ENCODE measurements around the gene EFCAB10.
"Not testable (repeated sequence)": the region's sequence is repeated elsewhere in the genome, so short reads cannot be mapped to it uniquely, and the experiment has no call there.

EFCAB10 gene

GRCh38 chr7:105600720-105601550, 19.6 kb upstream of the EFCAB10 start:
- in situ Hi-C loops (cut with MboI; ENCODE audit: low pct_unique_long_range_greater_than_20kb, low sequenced_read_pairs): no loop called here
- no peak for DNase-seq

- DNase-seq: no peak
- in situ Hi-C loops (cut with MboI; ENCODE audit: low pct_unique_long_range_greater_than_20kb, low sequenced_read_pairs): no loop called here
These were observed 18.3 kb upstream of the EFCAB10 start for GRCh38 chr7:105599551-105599950.

GRCh38 chr7:105599080-105599479, 17.8 kb upstream of the EFCAB10 start:
- DNase-seq; in situ Hi-C loops (cut with MboI; ENCODE audit: low pct_unique_long_range_greater_than_20kb, low sequenced_read_pairs): not testable (repeated sequence)

- DNase-seq: no peak
- in situ Hi-C loops (cut with MboI; ENCODE audit: low pct_unique_long_range_greater_than_20kb, low sequenced_read_pairs): no loop called here
These were observed 15.6 kb upstream of the EFCAB10 start for GRCh38 chr7:105596866-105597265.

GRCh38 chr7:105594034-105594433, 12.7 kb upstream of the EFCAB10 start:
- DNase-seq: no peak
- in situ Hi-C loops (cut with MboI; ENCODE audit: low pct_unique_long_range_greater_than_20kb, low sequenced_read_pairs): no loop called here

- in situ Hi-C loops (cut with MboI; ENCODE audit: low pct_unique_long_range_greater_than_20kb, low sequenced_read_pairs): no loop called here
- no peak for DNase-seq
These were observed 10.2 kb upstream of the EFCAB10 start for GRCh38 chr7:105591522-105591921.

GRCh38 chr7:105590793-105591192, 9.5 kb upstream of the EFCAB10 start:
- DNase-seq: no peak
- in situ Hi-C loops (cut with MboI; ENCODE audit: low pct_unique_long_range_greater_than_20kb, low sequenced_read_pairs): no loop called here

GRCh38 chr7:105589356-105590077, 8.2 kb upstream of the EFCAB10 start:
- in situ Hi-C loops (cut with MboI; ENCODE audit: low pct_unique_long_range_greater_than_20kb, low sequenced_read_pairs): no loop called here
- DNase-seq: peak; percentile 75

- DNase-seq: peak; percentile 8
- in situ Hi-C loops (cut with MboI; ENCODE audit: low pct_unique_long_range_greater_than_20kb, low sequenced_read_pairs): no loop called here
These were observed 6.8 kb upstream of the EFCAB10 start for GRCh38 chr7:105587909-105588635.

- in situ Hi-C loops (cut with MboI; ENCODE audit: low pct_unique_long_range_greater_than_20kb, low sequenced_read_pairs): no loop called here
- DNase-seq: no peak
These were observed 4.7 kb upstream of the EFCAB10 start for GRCh38 chr7:105585850-105586500.

GRCh38 chr7:105584165-105584564, 2.9 kb upstream of the EFCAB10 start:
- no peak for DNase-seq
- in situ Hi-C loops (cut with MboI; ENCODE audit: low pct_unique_long_range_greater_than_20kb, low sequenced_read_pairs): no loop called here

GRCh38 chr7:105583061-105583460, 1.8 kb upstream of the EFCAB10 start:
- in situ Hi-C loops (cut with MboI; ENCODE audit: low pct_unique_long_range_greater_than_20kb, low sequenced_read_pairs): no loop called here

GRCh38 chr7:105580022-105580740, 1.1 kb downstream of the EFCAB10 start:
- in situ Hi-C loops (cut with MboI; ENCODE audit: low pct_unique_long_range_greater_than_20kb, low sequenced_read_pairs): no loop called here
- DNase-seq: no peak

More at GRCh38 chr7:105583061-105583460, 1.8 kb upstream of the EFCAB10 start:
- DNase-seq: no peak

GRCh38 chr7:105578496-105578895, 2.8 kb downstream of the EFCAB10 start:
- no peak for DNase-seq
- in situ Hi-C loops (cut with MboI; ENCODE audit: low pct_unique_long_range_greater_than_20kb, low sequenced_read_pairs): no loop called here

- no peak for DNase-seq
- in situ Hi-C loops (cut with MboI; ENCODE audit: low pct_unique_long_range_greater_than_20kb, low sequenced_read_pairs): no loop called here
These were observed 4.0 kb downstream of the EFCAB10 start for GRCh38 chr7:105577251-105577650.

- in situ Hi-C loops (cut with MboI; ENCODE audit: low pct_unique_long_range_greater_than_20kb, low sequenced_read_pairs): no loop called here
These were observed 9.4 kb downstream of the EFCAB10 start for GRCh38 chr7:105571891-105572290.

GRCh38 chr7:105567821-105568220, 13.5 kb downstream of the EFCAB10 start:
- no peak for DNase-seq
- in situ Hi-C loops (cut with MboI; ENCODE audit: low pct_unique_long_range_greater_than_20kb, low sequenced_read_pairs): no loop called here

More at GRCh38 chr7:105571891-105572290, 9.4 kb downstream of the EFCAB10 start:
- DNase-seq: no peak

GRCh38 chr7:105567024-105567423, 14.3 kb downstream of the EFCAB10 start:
- in situ Hi-C loops (cut with MboI; ENCODE audit: low pct_unique_long_range_greater_than_20kb, low sequenced_read_pairs): no loop called here
- DNase-seq: no peak

GRCh38 chr7:105565190-105565589, 16.1 kb downstream of the EFCAB10 start:
- no peak for DNase-seq
- in situ Hi-C loops (cut with MboI; ENCODE audit: low pct_unique_long_range_greater_than_20kb, low sequenced_read_pairs): no loop called here

All from KBM-7 (cell line).